Head of caudate nucleus (tissue), 42 donors: Measurements from ENCODE around the gene CAMK2D.
A peak's percentile ranks its signal among the peaks of the same experiment; 100 is the strongest.

Source experiments
- DNase-seq, 42 donors: peaks; one replicate each; pipeline versions ENCODE4 v3.0.0 to v3.0.0-alpha.2; 2020 to 2021; ENCODE audit warnings: mixed read lengths in 7 of 42
- intact Hi-C: fragments of 100-400 bp; cut with DNase I; formaldehyde crosslinking; loops from one replicate; pipeline ENCODE4 v1.15.0; 2022

The CAMK2D gene

GRCh38 chr4:113512880-113513279, 248.7 kb downstream of the CAMK2D start:
- intact Hi-C loops = no loop called here
- DNase-seq = no peak

GRCh38 chr4:113511944-113512343, 249.6 kb downstream of the CAMK2D start:
- DNase-seq = no peak
- intact Hi-C loops = no loop called here

DNA sequence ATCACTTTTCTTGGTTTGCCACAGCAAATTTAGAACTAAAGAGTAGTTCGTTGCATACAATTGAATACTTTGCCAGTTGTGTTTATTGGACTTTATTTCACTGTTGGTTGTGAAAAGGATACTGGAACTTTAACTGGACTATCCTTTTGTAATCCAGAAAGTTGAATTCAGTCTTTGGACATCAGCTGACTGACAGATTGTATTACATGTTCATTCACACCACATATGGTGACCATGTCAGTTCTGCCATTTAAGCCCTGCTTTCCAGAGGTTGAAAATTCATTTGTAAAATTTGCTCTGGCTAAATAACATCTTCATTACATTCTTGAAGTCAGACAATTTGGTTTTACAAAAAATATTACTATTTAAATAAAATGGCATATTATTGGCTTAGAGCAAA, 251.7 kb downstream of the CAMK2D start:
- intact Hi-C loops = no loop called here

DNA sequence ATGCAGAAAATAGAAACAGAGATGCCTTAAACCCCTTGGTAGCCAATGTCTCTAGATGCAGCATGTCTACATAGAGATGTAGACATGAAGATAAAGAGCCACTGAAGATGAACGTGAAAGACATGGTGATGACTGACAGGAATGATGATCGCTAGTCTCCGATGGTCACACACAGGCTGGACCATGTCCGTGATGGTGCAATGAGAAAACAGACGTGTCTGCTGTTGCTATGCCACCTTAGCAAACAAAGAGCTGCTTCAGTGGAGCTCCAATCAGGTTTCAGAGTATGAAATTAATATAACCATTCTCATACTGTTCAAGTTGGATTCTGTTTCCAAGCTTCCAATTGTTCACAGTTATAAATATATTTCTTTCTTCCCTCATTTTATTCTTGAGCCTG, 256.5 kb downstream of the CAMK2D start:
- intact Hi-C loops = no loop called here
- DNase-seq = no peak

More for the DNA sequence above, 251.7 kb downstream of the CAMK2D start:
- DNase-seq = no peak

DNA sequence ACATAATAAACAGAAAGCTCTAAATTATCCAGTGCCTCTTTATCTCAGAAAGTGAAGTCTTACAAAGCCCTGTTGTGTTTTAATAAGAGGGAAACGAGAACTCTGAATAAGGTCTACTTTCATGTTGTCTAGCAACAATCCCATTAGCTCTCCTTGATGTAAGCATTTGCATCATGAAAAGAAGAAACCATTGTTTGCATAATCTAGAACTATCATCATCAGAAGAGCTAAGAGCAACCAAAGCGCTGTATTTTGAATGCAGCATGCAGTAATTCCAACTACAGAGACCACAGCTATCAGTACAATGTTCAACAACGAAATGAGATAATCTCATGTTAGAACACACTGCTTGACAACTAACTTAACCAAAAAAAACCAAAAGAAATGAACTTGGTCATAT, 257.1 kb downstream of the CAMK2D start:
- intact Hi-C loops = no loop called here
- DNase-seq = no peak

GRCh38 chr4:113503691-113504090, 257.8 kb downstream of the CAMK2D start:
- intact Hi-C loops = no loop called here
- DNase-seq = no peak

DNA sequence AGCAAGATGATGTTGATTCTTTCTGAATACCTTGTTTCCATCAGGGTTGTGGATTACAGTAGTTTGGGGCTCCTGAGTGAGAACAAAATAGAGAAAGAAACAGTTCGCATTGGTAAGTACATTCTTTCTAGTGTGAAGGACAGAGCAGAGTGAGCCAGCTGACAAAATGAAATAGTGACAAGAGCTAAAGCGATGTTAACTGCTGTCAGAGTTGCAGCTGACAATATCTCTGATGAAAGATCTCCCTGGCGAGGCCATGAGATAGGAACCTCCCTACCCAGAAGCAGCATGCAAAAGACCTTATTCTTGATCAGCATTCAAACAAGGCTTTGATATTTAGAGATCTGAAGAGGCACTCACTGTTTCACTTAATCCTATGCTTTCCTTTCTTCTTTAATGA, 258.6 kb downstream of the CAMK2D start:
- intact Hi-C loops = no loop called here
- DNase-seq = no peak

- DNase-seq = no peak
- intact Hi-C loops = no loop called here
Observed at GRCh38 chr4:113502476-113502875, 259.1 kb downstream of the CAMK2D start.

GRCh38 chr4:113500424-113500823, 261.1 kb downstream of the CAMK2D start:
- no peak for DNase-seq
- intact Hi-C loops = no loop called here

GRCh38 chr4:113499696-113500095, 261.8 kb downstream of the CAMK2D start:
- intact Hi-C loops = no loop called here
- DNase-seq = no peak

DNA sequence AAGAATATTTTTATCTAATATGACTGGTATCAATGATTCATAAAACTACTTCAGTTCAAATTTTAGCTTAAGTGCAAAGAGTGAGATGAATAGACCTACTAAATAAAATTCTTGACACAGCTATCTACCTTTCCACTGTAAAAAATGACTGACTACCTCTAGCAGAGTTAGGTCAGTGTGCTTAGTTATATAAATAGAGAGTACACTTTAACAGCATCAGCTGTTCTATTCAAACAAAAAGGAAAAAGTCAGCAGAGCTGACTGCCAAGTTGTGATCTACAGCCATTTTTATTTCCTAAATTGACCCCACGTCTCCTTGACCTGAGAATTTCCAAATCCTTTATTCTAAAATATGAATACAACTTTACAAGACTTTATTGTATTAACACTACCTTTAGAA, 262.4 kb downstream of the CAMK2D start:
- intact Hi-C loops = no loop called here

DNA sequence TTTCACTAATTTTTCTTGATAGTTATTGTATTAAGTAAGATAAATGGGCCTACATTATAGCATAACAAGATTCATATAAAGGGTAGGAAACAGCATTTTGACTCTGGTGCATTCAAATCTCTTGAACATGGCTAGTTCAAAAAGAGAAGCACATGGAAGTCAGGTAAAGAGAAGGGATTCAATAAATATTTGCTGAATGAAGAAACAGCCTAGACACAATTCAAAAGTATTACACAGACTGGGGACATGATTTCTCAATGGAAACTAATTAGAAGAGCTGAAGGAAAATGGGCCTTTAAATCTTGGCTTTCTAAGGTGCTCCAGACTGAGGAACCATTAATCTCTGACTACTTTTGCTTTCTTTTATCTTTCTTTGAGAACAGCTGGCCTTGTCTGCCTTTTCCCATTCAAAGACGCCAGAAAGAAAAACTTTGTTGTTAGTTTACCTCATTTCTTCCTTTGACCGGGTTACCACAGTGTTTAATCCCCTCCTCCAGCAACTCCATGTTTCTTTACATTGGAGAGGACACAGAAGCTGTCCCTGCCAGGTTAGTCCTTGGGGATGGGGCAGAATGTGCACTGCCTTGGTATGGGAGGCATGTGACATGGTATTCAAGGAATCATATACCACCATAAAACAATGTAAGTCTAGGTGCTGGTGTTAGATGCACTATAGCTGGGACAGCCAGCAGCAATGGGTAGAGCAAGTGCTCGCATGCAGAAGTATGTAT, 264.2 kb downstream of the CAMK2D start:
- DNase-seq = no peak
- intact Hi-C loops = no loop called here

More for the DNA sequence above, 262.4 kb downstream of the CAMK2D start:
- no peak for DNase-seq

DNA sequence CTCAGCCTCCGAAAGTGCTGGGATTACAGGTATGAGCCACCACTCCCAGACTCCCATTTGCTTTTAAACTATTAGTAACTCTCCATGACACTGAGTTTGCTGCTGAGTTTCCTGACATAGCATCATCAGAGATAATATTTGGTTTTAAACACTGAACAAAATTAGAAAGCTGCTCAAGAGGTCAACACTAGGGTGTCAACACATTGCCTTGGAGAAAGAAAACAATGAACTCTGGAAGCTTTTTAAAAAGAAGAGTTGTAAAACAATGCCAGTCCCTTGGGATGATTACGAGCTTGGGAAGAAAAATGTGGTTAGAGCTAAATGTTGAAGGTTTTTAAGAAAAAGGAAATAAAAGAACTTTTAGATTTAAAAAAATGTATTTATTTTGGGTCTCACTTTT, 264.8 kb downstream of the CAMK2D start:
- DNase-seq = no peak
- intact Hi-C loops = no loop called here

- intact Hi-C loops = no loop called here
- no peak for DNase-seq
Observed at GRCh38 chr4:113495790-113496189, 265.7 kb downstream of the CAMK2D start.

- intact Hi-C loops = no loop called here
Observed at GRCh38 chr4:113483131-113483530, 278.4 kb downstream of the CAMK2D start.

GRCh38 chr4:113482325-113482724, 279.2 kb downstream of the CAMK2D start:
- DNase-seq = no peak
- intact Hi-C loops = no loop called here

More at GRCh38 chr4:113483131-113483530, 278.4 kb downstream of the CAMK2D start:
- DNase-seq = no peak

DNA sequence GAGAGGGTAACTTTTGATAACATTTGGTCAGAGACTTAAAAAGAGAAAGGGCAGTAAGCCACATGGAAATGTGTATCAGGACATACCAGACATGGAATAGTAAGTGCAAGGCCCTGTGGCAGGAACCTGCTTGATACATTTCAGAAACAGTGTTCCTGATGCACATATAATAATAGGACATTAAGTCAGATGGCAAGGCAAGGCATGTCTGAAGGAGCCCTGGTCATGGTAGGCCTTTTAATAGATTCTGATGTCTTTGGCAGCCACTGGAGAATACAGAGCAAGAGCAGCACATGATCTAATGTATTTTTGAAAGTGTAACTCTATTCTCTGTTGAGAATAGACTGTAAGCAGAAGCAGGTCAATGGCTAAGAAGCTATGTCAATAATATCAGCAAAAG, 279.7 kb downstream of the CAMK2D start:
- intact Hi-C loops = no loop called here
- DNase-seq = no peak

- intact Hi-C loops = no loop called here
- no peak for DNase-seq
Observed at GRCh38 chr4:113480109-113480508, 281.4 kb downstream of the CAMK2D start.

DNA sequence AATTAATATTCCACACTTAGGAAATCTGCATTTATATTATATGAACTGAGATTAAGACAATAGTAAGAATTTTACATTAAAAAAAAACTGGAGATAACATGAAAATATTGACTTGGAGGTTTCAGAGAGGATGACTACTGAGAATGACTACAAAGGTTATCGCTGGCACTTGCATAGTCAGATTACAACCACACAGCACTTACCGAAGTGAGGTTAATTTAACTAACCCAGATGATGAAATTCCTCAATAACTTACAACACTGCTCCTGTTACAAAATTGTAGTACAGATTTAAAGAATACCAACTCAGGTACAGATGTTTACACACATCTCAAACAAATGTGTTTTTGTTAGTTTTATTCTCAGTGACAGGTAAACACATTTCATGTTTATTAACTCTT, 283.5 kb downstream of the CAMK2D start:
- intact Hi-C loops = no loop called here
- DNase-seq = no peak

DNA sequence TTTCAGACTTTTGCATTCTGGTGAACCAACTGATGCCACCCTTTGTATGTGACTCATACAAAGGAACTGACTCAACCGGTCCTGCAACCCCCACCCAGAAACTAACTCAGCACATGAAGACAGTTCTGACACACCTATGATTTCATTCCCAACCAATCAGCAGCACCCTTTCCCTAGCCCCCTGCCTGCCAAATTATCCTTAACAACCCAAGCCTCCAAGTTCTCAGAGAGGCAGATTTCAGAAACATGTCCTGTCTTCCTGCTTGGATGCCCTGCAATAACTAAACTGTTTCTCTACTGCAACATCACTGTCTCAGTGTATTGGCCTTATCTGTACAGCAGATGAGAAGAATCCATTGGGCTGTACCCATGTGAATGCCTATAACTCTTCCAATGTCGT, 284.7 kb downstream of the CAMK2D start:
- intact Hi-C loops = no loop called here
- no peak for DNase-seq

- intact Hi-C loops = no loop called here
- DNase-seq = peak in 2 of 42 donors; percentile 12 to 22
Observed at GRCh38 chr4:113474017-113474416, 287.5 kb downstream of the CAMK2D start.

DNA sequence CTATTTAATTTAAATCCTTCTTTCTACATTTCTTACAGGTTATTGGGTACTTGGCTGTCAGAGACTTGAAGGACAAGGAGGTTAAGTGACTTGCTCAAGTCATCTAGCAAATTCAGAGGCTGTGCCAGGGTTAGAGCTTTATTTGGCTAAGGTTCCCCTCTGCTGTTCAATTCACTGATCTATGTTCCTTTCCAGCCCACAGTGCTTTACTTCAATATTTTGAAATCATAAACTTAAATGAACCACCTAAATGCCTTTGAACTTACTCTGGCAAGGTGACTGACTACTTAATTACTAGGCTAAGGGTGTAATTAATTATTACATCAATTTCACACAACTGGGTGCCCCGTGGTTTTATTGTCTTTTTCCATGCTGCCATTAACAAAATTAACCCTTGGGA, 288.7 kb downstream of the CAMK2D start:
- DNase-seq = no peak
- intact Hi-C loops = no loop called here
